Measurements from ENCODE around the gene SGMS2. TPM values are rescaled to one million over a fixed set of nuclear protein-coding genes. Genes with fewer than 3 reads are reported as not detected.

SGMS2 gene
- total and polyA plus RNA-seq, 2 of the 4 experiments (the other 2 are of a cell fraction): 13.4 to 37.5 TPM

DNA sequence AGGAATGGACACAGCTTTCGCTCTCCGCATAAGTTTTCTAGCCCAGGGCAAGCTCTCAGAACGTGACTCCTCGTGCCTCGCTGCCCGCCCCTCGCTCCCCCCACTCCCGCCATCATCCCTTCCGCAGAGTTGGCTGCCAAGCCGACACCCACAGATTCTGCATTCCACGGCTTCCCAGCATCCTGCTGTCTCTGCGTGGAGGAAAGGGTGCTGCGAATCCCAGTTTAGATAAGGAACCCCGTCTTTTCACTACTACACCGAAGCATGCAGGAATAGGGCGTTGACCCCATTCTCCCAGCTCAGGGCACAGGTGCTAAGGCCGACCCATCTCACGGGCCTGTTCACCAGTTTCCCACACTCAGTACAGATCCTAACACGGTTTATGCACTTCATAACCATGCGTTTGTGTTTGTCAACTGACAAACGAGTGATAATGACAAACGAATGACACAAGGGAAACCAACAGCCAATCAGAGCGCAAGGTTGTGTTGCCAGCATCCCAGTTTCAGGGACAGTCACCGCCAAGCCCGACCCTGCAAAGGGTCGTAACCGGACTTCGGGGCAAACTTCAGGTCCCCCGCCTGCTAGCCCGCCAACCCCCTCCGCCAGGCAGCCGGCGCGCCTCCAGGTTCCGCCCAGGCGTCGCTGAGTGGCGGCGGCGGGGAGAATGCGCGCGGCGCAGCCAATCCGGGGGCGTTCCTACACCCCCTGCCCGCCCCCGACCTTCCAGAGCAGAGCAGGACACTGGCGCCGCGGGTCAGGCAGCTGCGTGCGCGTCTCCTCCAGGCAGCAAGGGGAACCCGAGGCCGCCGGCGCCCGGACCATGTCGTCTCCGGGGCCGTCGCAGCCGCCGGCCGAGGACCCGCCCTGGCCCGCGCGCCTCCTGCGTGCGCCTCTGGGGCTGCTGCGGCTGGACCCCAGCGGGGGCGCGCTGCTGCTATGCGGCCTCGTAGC, 106.4 kb downstream of the SGMS2 start, which contains the start of gene CYP2U1:
TSS of gene CYP2U1 (plus strand) at position 729 of the 954 bp plus-strand sequence. CDS start at position 824, 95 bp downstream.
- Histone ChIP-seq H3K23ac (ENCODE audit: low read depth, low read length) (peak within 1 kb of the TSS; percentile 82), H2BK5ac (ENCODE audit: low read depth, low read length, poor library complexity, severe bottlenecking) (peak within 1 kb of the TSS; percentile 14), H2BK20ac (ENCODE audit: low read depth, low read length) (0 out of 2 replicates have a peak within 1 kb of the TSS, but pooled peaks have one; percentile 23), H3K4me2 (ENCODE audit: low read depth, low read length) (peak within 1 kb of the TSS; percentile 98), H3K14ac (replicated peaks; ENCODE audit: low read depth, low read length) (peak within 1 kb of the TSS; percentile 58), H4K20me1 (ENCODE audit: insufficient read depth, low read length) (no peaks in the 10 kb centered on the region), H3K36me3 (ENCODE audit: control insufficient read depth, insufficient read depth, low read length) (no peaks in the 10 kb centered on the region), H3K27ac (ENCODE audit: insufficient read depth, low read length) (peak within 1 kb of the TSS; percentile 17; the same call in 1 of the 2 replicates), H3K9ac (ENCODE audit: low read depth, low read length) (peak within 1 kb of the TSS; percentile 69), H3K9me3 (ENCODE audit: control insufficient read depth, insufficient read depth, low read length) (no peaks in the 10 kb centered on the region), H2AFZ (replicated peaks; ENCODE audit: low read length, poor library complexity) (peak within 1 kb of the TSS; percentile 99), H3K4ac (ENCODE audit: low read depth, low read length) (peak within 1 kb of the TSS; percentile 79), H3K4me3 (ENCODE audit: insufficient read depth, low read depth, low read length) (peak within 1 kb of the TSS; percentile 59), H4K5ac (ENCODE audit: low read depth, low read length) (peak within 1 kb of the TSS; percentile 5; the same call in 1 of the 2 replicates), H3K18ac (ENCODE audit: low read depth, low read length) (peak within 1 kb of the TSS; percentile 16; the same call in 1 of the 2 replicates), H3K79me1 (ENCODE audit: low read depth in 1 of 2, low read length in 2 of 2) (peaks cover 6 to 8% of the 10 kb centered on the region in 2 experiments; a peak in 1 of 4 replicates), H2AK9ac (replicated peaks; ENCODE audit: low read depth, low read length, poor library complexity) (peak within 1 kb of the TSS; percentile 92), H3K56ac (ENCODE audit: extremely low read depth, insufficient read depth, low read length) (peak within 1 kb of the TSS; percentile 24), H4K91ac (ENCODE audit: insufficient read depth, low read depth, low read length) (peak within 1 kb of the TSS; percentile 44; the same call in 1 of the 2 replicates), H2BK120ac (ENCODE audit: low read depth, low read length) (peak within 1 kb of the TSS; percentile 71), H3K4me1 (ENCODE audit: control insufficient read depth, insufficient read depth, low read length) (peaks cover 4% of the 10 kb centered on the region), H2BK15ac (ENCODE audit: low read depth, low read length) (peak within 1 kb of the TSS; percentile 67; the same call in 2 of the 3 replicates), H4K8ac (ENCODE audit: low read depth in 2 of 2, low read length in 2 of 2) (peak within 1 kb of the TSS; percentile 65 to 85), H2AK5ac (ENCODE audit: low read depth, low read length) (0 out of 2 replicates have a peak within 1 kb of the TSS, but pooled peaks have one; percentile 35), H3K9me1 (ENCODE audit: insufficient read depth, low read length) (peaks cover 3% of the 10 kb centered on the region; the same call in 1 of the 2 replicates), H3K27me3 (ENCODE audit: control insufficient read depth, insufficient read depth, low read length) (no peaks in the 10 kb centered on the region)
- CTCF ChIA-PET: no interaction called here
- dilution Hi-C loops (cut with HindIII; ENCODE audit: low sequenced_read_pairs, unreplicated experiment): no loop called here
- DNase-seq (peak; percentile 67), ATAC-seq (ENCODE audit: low read depth) (peak; percentile 98)
- in situ Hi-C loops (cut with MboI; ENCODE audit: low sequenced_read_pairs): no loop called here
- 2% methylated on average over 28 of the region's 78 CpGs; no CpG with 5 or more reads in 1 of the 2 experiments for WGBS, 2 experiments (ENCODE audit: extremely low coverage in 2 of 2, insufficient read length in 1 of 2)
- BruUV-seq (replicated peaks): no TSS peak
- intact Hi-C loops (cut with micrococcal nuclease): loop anchor here (5.0 to 10.0 kb wide), 2 partner anchors 56 to 644 kb away; partner anchors contain the start of gene HADH
- POLR2A ChIA-PET (ENCODE audit: unreplicated experiment): no interaction called here
- TF ChIP-seq, protein P1, sequence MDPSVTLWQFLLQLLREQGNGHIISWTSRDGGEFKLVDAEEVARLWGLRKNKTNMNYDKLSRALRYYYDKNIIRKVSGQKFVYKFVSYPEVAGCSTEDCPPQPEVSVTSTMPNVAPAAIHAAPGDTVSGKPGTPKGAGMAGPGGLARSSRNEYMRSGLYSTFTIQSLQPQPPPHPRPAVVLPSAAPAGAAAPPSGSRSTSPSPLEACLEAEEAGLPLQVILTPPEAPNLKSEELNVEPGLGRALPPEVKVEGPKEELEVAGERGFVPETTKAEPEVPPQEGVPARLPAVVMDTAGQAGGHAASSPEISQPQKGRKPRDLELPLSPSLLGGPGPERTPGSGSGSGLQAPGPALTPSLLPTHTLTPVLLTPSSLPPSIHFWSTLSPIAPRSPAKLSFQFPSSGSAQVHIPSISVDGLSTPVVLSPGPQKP (IDR thresholded peaks at IDR 0.05; ENCODE audit: borderline replicate concordance, low read depth, low read length): no peak
- TF ChIP-seq, protein P2, sequence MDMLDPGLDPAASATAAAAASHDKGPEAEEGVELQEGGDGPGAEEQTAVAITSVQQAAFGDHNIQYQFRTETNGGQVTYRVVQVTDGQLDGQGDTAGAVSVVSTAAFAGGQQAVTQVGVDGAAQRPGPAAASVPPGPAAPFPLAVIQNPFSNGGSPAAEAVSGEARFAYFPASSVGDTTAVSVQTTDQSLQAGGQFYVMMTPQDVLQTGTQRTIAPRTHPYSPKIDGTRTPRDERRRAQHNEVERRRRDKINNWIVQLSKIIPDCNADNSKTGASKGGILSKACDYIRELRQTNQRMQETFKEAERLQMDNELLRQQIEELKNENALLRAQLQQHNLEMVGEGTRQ (IDR thresholded peaks at IDR 0.05; ENCODE audit: low read depth, low read length): peak; percentile 11; the same call in 1 of the 2 replicates
- TF ChIP-seq FOS (IDR thresholded peaks at IDR 0.05; ENCODE audit: low read depth, low read length): no peak
- TF ChIP-seq MAFK (IDR thresholded peaks at IDR 0.05; ENCODE audit: low read depth, low read length): no peak
- TF ChIP-seq MXI1 (IDR thresholded peaks at IDR 0.05; ENCODE audit: borderline replicate concordance, low read depth, low read length): no peak
- no peak for TF ChIP-seq POLR2A (IDR thresholded peaks at IDR 0.05; ENCODE audit: low read depth, low read length)
- TF ChIP-seq, protein P3, sequence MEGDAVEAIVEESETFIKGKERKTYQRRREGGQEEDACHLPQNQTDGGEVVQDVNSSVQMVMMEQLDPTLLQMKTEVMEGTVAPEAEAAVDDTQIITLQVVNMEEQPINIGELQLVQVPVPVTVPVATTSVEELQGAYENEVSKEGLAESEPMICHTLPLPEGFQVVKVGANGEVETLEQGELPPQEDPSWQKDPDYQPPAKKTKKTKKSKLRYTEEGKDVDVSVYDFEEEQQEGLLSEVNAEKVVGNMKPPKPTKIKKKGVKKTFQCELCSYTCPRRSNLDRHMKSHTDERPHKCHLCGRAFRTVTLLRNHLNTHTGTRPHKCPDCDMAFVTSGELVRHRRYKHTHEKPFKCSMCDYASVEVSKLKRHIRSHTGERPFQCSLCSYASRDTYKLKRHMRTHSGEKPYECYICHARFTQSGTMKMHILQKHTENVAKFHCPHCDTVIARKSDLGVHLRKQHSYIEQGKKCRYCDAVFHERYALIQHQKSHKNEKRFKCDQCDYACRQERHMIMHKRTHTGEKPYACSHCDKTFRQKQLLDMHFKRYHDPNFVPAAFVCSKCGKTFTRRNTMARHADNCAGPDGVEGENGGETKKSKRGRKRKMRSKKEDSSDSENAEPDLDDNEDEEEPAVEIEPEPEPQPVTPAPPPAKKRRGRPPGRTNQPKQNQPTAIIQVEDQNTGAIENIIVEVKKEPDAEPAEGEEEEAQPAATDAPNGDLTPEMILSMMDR (conservative IDR thresholded peaks at IDR 0.05; ENCODE audit: low read depth, low read length): 0 out of 2 replicates have a peak, but pooled peaks have one; percentile 8
- no peak for TF ChIP-seq RAD21 (IDR thresholded peaks at IDR 0.05; ENCODE audit: low read length)
- TF ChIP-seq SMC3 (IDR thresholded peaks at IDR 0.05; ENCODE audit: low read depth, low read length): no peak
- peak; percentile 21 for TF ChIP-seq RCOR1 (IDR thresholded peaks at IDR 0.05; ENCODE audit: insufficient replicate concordance, low read length)
- TF ChIP-seq CHD1 (IDR thresholded peaks at IDR 0.05; ENCODE audit: low read depth, low read length): no peak
- TF ChIP-seq CEBPB (IDR thresholded peaks at IDR 0.05; ENCODE audit: low read depth, low read length): no peak
